HG02885 (cell line): Measurements from ENCODE around the gene CPNE7.
"Not testable (repeated sequence)": the region's sequence is repeated elsewhere in the genome, so short reads cannot be mapped to it uniquely, and the experiment has no call there.

Source experiments
- ATAC-seq: cut with Tn5 transposase; IDR thresholded peaks from one replicate; pipeline ENCODE4 v1.9.1; 2021; ENCODE audit warnings: mild to moderate bottlenecking; ENCODE audit not compliant: unreplicated experiment, poor library complexity

The CPNE7 gene

GRCh38 chr16:89564476-89565255 lies 10.9 kb upstream of the CPNE7 start:
- ATAC-seq: no peak

- ATAC-seq: no peak
Measured at GRCh38 chr16:89565256-89565505, 10.4 kb upstream of the CPNE7 start.

- no peak for ATAC-seq
Measured at GRCh38 chr16:89565506-89566372, 9.8 kb upstream of the CPNE7 start.

- no peak for ATAC-seq
Measured at GRCh38 chr16:89567656-89568594, 7.6 kb upstream of the CPNE7 start.

- ATAC-seq: no peak
Measured at GRCh38 chr16:89569506-89570341, 5.8 kb upstream of the CPNE7 start.

- no peak for ATAC-seq
Measured at GRCh38 chr16:89570342-89570923, 5.1 kb upstream of the CPNE7 start.

- ATAC-seq: not testable (repeated sequence)
Measured at GRCh38 chr16:89570983-89571598, 4.5 kb upstream of the CPNE7 start.

GRCh38 chr16:89571636-89572035 lies 3.9 kb upstream of the CPNE7 start:
- no peak for ATAC-seq

GRCh38 chr16:89572073-89572484 lies 3.5 kb upstream of the CPNE7 start:
- no peak for ATAC-seq

GRCh38 chr16:89572485-89573205 lies 2.9 kb upstream of the CPNE7 start:
- no peak for ATAC-seq

GRCh38 chr16:89573826-89574680 lies 1.5 kb upstream of the CPNE7 start:
- ATAC-seq: no peak

- ATAC-seq: no peak
Measured at GRCh38 chr16:89574681-89575246, 794 bp upstream of the CPNE7 start.

- ATAC-seq: no peak
Measured at GRCh38 chr16:89576153-89577054, 846 bp downstream of the CPNE7 start.

- no peak for ATAC-seq
Measured at GRCh38 chr16:89577055-89577759, 1.6 kb downstream of the CPNE7 start.

GRCh38 chr16:89579351-89579750 lies 3.8 kb downstream of the CPNE7 start:
- ATAC-seq: no peak
